HG03457 (cell line): ENCODE results near the gene TMEM121.
A peak's percentile ranks its signal among the peaks of the same experiment; 100 is the strongest.

Experiments used
- ATAC-seq: cut with Tn5 transposase; IDR thresholded peaks from one replicate; pipeline ENCODE4 v1.9.1; 2021; ENCODE audit warnings: moderate number of reproducible peaks; ENCODE audit not compliant: unreplicated experiment

Gene TMEM121

GRCh38 chr14:105525861-105526775 is at the start of gene TMEM121:
TSS of gene TMEM121 (plus strand) at chr14:105526583. CDS start at chr14:105528835, 2,252 bp downstream.
- no peak for ATAC-seq

- ATAC-seq, result no peak
These were observed 49.3 kb upstream of the TMEM121 start for GRCh38 chr14:105476831-105477659.

- ATAC-seq, result no peak
These were observed 48.6 kb upstream of the TMEM121 start for GRCh38 chr14:105477660-105478397.

- no peak for ATAC-seq
These were observed 47.8 kb upstream of the TMEM121 start for GRCh38 chr14:105478398-105479251.

- no peak for ATAC-seq
These were observed 46.8 kb upstream of the TMEM121 start for GRCh38 chr14:105479431-105480158.

- no peak for ATAC-seq
These were observed 46.1 kb upstream of the TMEM121 start for GRCh38 chr14:105480199-105480746.

- no peak for ATAC-seq
These were observed 45.3 kb upstream of the TMEM121 start for GRCh38 chr14:105480807-105481801.

- ATAC-seq, result peak; percentile 45
These were observed 44.4 kb upstream of the TMEM121 start for GRCh38 chr14:105481886-105482457.

GRCh38 chr14:105482486-105483110 is 43.8 kb upstream of the TMEM121 start:
- no peak for ATAC-seq

GRCh38 chr14:105483300-105484068 is 42.9 kb upstream of the TMEM121 start:
- no peak for ATAC-seq

- ATAC-seq, result no peak
These were observed 42.0 kb upstream of the TMEM121 start for GRCh38 chr14:105484069-105484996.

- no peak for ATAC-seq
These were observed 41.4 kb upstream of the TMEM121 start for GRCh38 chr14:105484997-105485393.

GRCh38 chr14:105485739-105486162 is 40.6 kb upstream of the TMEM121 start:
- no peak for ATAC-seq

- no peak for ATAC-seq
These were observed 40.0 kb upstream of the TMEM121 start, which contains the start of gene CRIP1 for GRCh38 chr14:105486163-105486973. TSS of gene CRIP1 (plus strand) at chr14:105486886. CDS start at chr14:105487260, 374 bp downstream.
